Stimulated activated CD8-positive, alpha-beta memory T cell treated with anti-CD3 and anti-CD28 coated beads, Interleukin-7, amount 100 ng/mL, for 48 hours (primary cell): ENCODE results near the gene SUSD2.
"Not testable (repeated sequence)": the region's sequence is repeated elsewhere in the genome, so short reads cannot be mapped to it uniquely, and the experiment has no call there.

Experiments
- DNase-seq, 2 donors: peaks; one replicate each; pipeline ENCODE4 v3.0.0-alpha.2; 2020; ENCODE audit warnings: low read depth in 1 of 2; ENCODE audit errors: extremely low read depth in 1 of 2

SUSD2 gene

DNA sequence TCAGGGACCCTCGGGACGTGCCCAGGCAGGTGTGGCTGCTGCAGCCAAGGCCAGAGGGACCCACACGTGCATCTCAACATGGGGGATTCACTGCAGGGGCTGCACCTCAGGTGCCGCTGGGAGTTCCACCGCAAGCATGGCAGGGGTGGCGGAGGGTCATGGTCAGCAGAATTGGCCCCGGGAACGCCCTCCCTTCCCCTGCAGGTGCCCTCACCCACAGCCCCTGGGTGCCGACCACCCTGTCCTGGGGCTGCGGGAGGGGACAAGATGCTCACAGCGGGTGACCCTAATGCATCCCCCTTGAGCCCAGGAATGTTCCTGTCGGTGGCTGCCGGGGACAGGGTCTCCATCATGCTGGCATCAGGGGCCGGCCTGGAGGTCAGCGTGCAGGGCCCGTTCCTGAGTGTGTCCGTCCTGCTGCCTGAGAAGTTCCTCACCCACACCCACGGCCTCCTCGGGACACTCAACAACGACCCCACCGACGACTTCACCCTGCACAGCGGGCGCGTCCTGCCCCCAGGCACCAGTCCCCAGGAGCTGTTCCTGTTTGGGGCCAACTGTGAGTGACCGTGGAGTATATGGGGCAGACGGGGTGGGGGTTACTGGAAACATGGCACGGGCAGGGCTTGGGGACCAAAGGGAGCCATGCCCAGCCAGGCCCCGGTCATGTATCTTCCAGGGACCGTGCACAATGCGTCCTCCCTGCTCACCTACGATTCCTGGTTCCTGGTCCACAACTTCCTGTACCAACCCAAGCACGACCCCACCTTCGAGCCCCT lies 5.8 kb downstream of the SUSD2 start:
- no peak for DNase-seq

DNA sequence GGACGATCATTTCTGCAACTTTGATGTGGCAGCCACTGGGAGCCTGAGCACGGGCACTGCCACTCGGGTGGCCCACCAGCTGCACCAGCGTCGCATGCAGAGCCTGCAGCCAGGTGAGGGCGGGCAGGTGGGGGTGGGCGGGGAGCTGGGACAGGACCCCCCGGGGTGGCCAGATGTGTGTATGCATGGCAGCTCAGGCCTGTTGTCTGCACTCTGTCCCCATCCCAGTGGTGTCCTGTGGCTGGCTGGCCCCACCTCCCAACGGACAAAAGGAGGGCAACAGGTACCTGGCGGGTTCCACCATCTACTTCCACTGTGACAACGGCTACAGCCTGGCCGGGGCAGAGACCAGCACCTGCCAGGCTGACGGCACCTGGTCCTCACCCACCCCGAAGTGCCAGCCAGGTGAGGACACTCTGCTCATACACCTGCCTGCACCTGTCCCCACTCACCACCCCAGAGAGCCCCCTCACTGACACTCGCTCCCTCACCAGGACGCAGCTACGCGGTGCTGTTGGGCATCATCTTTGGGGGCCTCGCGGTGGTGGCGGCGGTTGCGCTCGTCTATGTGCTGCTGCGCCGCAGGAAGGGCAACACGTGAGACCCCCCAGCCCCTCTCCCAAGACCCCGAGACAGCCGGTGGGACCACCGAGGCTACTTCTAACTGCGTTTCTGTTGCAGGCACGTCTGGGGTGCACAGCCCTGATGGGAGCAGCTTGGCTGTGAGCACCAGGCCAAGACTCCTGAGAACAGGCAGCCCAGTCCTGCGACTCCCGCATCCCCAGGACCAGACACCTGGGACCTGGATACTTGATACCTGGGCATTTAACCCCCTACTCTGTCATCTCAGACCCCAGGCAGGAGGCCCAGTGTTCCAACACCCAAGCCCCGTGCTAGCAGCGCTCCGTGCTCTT lies 6.7 kb downstream of the SUSD2 start:
- DNase-seq: no peak

DNA sequence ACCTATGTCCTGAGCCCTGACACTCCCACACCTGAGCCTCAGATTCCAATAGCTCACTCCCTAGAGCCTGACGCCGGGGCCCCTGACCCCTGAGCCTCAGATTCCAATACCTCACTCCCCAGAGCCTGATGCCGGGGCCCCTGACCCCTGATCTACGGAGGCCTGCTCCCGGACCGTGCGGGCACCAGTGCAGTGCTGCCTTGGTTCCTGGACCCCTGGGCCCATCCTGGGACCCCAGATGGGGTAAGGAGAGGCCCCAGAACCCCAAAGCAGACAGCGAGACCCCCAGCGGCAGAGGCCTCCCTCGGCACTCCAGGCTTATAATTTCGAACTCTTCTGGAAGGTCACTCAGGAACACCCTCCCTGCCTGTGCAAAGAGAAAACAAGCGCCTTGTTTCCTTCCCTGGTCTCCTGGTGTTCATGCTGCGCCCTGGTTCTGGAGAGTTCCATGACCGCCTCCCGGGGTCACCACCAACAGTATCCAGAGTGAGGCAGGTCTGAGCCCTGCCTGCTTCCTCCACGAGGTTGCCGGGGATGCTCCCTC lies 7.5 kb downstream of the SUSD2 start:
- DNase-seq: no peak

DNA sequence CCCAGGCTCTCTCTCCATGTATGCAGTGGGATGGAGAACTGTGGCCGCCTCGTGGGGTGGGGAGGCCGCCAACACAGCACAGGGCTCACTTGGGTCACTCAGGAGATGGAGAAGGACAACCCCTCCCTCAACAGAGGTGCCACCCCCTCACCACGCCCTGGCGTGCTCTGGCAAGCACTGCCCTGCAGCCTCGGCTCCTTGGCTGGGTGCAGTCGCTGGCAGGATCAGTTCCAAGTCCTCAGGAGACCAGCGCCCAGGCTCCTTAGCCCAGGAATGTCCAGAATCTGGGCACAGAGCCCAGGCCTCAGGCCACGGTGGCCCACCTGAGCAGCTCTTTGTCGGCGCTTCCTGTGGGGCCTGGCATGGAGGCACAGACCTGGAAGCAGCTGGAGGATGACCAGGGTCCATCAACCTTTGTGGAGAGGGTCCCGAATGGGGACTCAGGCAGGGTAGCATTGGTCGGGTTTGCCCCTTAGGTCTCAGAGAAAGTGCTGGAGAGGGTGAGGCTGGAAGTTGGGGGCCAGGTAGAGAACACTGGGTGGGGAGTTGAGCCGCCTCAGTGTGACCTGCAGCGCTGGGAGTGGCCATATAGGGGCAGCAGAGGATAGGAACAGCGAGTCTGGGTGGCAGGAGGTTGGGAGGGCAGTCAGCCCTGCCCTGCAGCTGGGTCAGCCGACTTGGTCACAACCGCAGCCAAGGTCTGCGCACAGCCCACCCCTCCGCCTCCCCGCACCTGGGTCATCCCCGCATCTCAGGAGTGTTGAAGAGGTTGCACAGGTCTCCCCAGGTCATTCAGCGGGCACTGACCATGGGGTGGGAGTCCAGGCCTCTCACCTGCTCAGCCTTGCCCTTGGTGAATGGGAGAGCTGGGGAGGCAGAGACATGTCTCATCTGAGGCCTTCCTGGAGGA lies 8.2 kb downstream of the SUSD2 start:
- DNase-seq: peak in 1 of 2 donors; percentile 17

DNA sequence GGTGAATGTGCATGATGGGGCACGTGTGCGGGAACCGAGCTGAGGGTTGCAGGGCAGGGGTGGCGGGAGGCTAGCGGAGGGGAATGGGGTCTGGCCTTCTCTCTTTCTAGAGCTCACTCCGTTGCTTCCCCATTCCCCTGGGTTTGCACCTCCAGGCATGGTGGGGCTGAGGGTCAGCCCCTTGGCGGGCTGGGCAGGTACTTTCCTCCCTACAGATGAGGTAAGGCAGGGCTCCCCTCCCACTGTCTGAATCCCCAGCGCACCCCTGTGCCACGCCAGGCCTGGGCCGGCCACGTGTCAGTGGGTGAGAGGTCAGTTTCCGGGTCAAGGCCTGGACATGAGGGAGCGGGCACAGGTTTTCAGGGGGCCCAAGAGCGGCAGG lies 8.9 kb downstream of the SUSD2 start:
- no peak for DNase-seq

DNA sequence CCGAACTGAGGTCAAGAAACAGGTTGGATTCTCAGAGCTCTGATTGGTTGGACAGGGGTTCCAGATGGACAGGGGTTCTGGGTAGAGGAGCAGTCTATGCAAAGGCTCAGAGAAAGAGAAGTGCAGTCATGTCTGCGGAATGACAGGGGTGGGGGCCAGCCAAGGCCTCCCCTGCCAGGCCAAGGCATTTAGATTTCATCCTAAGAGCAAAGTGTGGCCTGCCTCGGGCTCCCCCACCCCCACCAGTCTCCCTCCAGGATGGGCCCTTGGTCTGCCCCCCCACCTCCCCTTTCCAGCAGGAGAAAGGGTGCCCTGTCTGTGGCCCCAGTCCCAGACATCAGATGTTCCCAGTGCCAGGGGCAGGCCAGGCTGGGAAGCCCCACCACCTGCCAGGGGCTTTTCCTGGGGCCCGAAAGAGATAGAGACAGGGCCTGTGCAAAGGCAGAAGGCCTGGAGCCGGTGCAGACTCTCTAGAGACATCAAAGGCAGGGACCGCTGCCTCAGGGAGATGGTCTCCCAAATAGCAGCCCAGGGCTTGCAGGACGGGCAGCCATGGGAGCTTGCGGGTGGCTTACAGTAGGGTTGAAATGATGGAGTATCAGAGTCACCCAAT lies 9.4 kb downstream of the SUSD2 start:
- DNase-seq: no peak

DNA sequence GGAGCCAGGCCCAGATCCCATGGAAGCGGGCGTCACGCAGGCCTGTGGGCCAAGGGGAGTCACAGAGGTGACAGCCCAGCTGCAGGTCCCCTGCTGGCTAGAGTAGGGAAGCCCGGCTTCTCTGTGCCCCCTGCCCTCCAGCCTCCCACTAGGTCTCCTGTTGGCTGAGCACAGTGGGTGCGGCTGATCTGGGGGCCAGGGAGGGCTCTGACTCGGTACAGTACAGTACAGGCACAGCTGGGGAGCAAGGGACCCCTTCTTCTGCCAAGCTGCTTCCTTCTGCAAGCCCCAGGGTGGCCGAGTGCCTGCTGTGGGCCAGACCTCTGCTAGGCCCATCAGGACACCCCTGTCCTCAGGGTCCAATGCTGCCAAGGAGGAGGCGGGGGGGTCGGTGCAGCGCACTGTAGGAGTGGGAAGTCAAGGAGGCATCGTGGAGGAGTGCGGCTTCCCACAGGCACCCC lies 10.1 kb downstream of the SUSD2 start:
- DNase-seq: no peak

DNA sequence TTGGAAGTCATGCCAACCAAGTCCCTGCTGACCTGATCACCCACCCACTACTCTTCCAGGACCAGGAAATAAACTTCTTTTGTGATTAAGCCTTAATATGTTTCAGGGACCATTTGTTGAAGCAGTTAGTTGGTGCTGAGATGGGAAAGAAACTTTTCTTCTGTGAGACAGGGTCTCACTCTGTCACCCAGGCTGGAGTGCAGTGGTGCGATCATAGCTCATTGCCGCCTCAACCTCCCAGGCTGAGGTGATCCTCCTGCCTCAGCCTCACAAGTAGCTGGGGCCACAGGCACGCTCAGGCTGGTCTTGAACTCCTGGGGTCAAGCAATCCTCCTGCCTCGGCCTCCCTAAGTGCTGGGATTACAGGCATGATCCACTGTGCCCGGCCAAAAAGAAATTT lies 10.6 kb downstream of the SUSD2 start:
- DNase-seq: no peak

DNA sequence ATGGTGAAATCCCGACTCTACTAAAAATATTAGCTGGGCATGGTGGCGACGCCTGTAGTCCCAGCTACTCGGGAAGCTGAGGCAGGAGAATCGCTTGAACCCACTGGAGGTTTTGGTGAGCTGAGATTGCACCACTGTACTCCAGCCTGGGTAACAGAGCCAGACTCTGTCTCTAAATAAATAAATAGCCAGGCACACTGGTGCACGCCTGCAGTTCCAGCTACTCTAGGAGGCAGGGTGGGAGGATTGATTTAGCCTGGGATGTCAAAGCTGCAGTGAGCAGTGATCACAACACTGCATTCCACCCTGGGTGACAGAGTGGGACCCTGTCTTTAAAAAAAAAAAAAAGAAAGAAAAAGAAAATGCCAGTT lies 17.4 kb downstream of the SUSD2 start:
- no peak for DNase-seq

DNA sequence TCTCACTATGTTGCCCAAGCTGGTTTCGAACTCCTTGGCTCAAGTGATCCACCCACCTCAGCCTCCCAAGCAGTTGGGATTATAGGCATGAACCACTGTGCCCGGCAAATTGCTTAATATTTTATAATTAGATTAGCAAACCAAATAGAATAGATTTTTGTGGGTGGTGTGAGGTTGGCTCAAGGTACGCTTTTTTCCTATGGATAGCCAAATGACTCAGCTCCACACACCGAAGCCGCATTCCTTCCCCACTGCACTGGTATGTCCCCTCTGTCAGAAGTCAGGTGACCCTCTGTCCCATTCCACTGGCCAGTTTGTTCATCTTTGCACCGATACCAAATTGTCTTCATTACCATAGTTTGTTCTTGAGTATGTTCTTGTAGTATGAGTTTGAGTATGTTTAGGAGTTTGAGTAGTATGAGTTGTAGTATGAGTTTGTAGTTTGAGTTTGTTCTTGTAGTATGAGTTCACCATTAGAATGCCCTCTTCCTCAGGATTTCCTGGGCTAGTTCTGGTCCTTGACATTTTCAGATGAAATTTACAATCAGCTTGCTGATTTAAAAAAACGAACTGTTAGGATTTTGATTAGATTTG lies 19.4 kb downstream of the SUSD2 start:
- DNase-seq: no peak

DNA sequence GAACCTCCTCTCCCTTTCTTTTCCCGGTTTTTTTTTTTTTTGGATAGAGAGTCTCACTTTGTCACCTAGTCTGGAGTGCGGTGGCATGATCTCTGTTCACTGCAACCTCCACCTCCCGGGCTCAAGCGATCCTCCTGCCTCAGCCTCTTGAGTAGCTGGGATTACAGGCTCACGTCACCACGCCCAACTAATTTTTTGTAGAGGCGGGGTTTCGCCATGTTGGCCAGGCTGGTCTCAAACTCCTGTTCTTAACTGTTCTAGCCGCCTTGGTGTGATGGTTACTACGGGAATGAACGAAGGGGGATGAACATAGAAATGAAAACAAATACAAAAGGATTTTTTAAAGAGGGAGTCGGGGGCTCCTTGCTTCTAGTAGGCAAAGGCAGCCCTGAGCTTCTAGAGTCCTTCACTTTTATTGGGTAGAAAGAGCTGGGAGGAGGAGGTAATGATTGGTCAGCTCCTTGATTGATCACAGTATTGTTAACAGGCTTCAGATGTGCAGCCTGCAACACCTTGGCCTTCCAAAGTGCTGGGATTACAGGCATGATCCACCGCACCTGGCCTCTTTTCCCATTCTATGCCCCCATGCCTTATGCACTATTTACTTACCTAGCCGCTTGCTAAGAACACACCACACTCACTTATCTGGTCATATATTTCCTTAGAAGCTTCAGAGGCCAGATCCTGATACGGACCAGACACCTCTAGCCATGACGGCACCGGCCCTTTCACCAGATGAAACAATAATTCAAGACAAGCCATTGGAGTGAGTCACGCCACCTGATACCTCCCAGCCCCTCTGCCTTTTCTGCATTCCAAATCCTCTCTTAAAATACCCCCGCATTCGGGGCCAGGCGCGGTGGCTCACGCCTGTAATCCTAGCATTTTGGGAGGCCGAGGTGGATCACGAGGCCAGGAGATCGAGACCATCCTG lies 20.7 kb downstream of the SUSD2 start:
- no peak for DNase-seq

DNA sequence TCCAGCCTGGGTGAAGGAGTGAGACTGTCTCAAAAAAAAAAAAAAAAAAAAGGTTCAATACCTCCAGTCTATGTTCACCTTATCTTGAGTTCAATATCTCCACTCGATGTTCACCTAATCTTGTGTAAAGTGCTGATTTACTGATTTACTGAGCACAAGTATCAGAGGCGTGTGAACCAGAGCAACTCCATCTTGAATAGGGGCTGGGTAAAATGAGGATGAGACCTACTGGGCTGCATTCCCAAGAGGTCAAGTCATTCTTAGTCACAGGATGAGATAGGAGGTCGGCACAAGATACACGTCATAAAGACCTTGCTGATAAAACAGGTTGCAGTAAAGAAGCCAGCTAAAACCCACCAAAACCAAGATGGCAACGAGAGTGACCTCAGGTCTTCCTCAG lies 22.6 kb downstream of the SUSD2 start:
- not testable (repeated sequence) for DNase-seq

DNA sequence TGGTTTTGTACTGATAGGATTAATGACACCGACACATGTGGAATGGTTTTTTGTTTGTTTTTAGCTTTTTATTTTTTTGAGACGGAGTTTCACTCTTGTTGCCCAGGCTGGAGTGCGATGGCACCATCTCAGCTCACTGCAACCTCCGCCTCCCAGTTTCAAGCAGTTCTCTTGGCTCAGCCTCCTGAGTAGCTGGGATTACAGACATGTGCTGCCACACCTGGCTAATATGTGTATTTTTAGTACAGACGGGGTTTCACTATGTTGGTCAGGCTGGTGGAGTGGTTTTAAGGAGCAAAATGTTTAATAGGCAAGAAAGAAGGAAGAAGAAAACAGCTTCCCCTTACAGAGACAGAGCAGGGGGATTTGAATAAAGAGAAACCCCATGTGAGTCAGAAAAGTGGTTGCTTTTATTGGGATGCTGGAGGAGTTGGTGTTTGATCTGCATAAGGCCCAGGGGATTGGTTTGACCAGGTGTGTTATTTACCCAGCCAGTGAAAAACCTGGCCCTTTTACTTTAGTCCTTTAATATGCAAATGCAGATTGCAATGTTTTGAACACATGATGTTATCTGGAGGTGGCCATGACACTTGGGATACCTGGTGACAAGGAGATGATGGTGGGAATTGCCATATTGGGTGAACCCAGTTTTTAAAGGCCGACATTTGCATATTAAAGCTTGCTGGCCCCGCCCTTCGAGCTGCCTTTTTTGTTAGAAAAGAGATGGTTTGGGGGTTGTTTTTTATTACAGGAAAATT lies 24.3 kb downstream of the SUSD2 start:
- DNase-seq: no peak

DNA sequence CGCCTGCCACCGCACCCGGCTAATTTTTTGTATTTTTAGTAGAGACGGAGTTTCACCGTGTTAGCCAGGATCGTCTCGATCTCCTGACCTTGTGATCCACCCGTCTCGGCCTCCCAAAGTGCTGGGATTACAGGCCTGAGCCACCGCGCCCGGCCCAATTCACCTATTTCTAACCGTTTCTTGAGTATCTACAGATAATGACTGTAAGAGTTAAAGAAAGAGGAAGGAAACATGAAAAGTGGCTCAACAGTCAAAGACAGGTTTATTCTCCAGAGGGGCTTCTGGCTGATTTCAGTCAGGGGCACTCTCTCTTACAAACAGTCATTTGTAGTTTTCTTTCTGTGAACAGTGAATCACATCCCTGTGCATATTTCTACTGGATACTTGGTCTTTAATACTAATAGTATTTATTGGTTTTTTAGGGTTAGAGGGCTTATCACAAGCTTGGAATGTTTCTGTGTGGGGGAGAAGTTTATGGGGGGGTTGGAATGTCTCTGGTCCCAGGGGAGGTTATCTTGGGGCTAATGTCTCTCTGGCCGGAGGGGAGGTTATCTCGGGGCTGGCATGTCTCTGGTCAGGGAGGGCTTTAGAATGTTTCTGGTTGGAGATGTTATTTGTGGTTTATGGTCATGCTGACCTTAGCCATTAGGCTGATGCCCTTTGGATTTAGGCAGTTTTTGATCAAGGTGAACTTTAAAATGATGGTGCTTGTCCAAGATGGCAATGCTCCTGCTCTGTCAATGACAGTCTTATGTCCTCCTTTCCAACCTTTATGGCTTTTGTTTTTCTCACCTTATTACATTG lies 25.4 kb downstream of the SUSD2 start:
- not testable (repeated sequence) for DNase-seq

DNA sequence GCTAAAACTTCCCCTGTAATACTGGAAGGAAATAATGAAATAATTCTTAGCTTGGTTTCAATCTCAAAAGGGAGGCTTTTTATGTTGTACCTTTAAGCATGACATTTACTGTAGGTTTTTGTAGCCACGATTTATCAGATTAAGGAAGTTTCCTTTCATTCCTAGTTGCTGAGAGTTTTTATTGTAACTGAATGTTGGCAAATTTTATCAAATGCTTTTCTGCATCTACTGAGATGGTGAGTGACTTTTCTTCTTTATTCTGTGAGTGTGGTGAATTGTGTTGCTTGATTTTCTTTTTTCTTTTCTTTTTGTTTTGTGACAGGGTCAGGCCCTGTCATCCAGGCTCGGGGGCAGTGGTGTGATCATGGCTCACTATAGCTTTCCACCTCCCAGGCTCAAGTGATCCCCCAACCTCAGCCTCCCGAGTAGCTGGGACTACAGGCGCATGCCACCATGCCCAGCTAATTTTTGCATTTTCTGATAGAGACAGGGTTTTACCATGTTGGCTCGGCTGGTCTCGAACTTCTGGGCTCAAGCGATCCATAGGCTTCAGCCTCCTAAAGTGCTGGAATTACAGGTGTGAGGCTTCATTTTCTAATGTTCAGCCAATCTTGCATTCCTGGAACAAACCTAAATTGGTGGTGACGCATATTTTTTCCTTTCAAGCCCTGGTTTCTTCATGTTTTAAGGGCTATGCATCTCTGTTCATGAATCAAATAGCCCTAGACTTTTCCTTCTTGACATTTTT lies 26.2 kb downstream of the SUSD2 start:
- no peak for DNase-seq

DNA sequence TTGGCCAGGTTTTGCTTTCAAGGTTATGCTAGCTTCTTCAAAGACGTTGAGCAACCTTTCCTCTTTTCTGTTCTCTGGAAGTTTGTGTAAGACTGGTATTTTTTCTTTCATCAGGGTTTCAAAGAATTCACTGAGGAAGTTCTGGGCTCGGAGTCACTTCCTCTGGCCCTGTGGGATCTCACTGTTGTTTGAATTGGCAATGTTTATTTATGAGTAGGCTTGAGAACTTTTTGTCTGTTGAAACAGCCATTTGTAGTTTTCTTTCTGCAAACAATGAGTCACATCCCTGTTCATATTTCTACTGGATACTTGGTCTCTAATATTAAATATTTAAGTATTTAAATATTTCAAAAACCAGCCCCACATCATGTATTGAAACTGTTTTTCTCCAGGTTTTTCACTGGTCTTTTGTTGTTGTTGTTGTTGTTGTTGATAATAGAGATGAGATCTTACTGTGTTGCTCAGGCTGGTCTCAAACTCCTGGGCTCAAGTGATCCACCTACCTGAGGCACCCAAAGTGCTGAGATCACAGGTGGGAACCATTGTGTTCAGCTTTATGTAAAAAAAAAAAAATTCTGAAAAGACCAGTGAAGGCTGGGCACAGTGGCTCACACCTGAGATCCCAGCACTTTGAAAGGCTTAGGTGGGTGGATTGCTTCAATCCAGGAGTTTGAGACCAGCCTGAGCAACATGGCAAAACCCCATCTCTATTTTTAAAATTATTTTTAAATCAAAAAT lies 26.9 kb downstream of the SUSD2 start:
- no peak for DNase-seq
